ENCODE measurements around the gene RBMX. TPM values are rescaled to one million over a fixed set of nuclear protein-coding genes. Genes with fewer than 3 reads are reported as not detected.

RBMX gene
- total and polyA plus RNA-seq, 2 of the 13 experiments (the other 11 are each of a cell fraction or from before 2014, with no cell fraction given): 114 to 254 TPM

- no peak for TF ChIP-seq PHF5A (CRISPR knock-in tag; IDR thresholded peaks at IDR 0.05; ENCODE audit: low read depth, unreplicated experiment)
- TF ChIP-seq SP1 (IDR thresholded peaks at IDR 0.05): no peak
- no peak; the same call in 1 of the 2 replicates for TF ChIP-seq SP1 (CRISPR knock-in tag; IDR thresholded peaks at IDR 0.05)
- TF ChIP-seq XBP1 (CRISPR knock-in tag; IDR thresholded peaks at IDR 0.05): no peak
- 0 out of 2 replicates have a peak, but pooled peaks have one; percentile 30 for TF ChIP-seq TMF1 (CRISPR knock-in tag; IDR thresholded peaks at IDR 0.05; ENCODE audit: low read depth)
- no peak for TF ChIP-seq ZNF432 (CRISPR knock-in tag; IDR thresholded peaks at IDR 0.05; ENCODE audit: borderline replicate concordance)
- no peak for TF ChIP-seq ZNF672 (CRISPR knock-in tag; IDR thresholded peaks at IDR 0.05)
- TF ChIP-seq ZNF34 (CRISPR knock-in tag; IDR thresholded peaks at IDR 0.05; ENCODE audit: borderline replicate concordance): no peak
- TF ChIP-seq ZFP36L2 (CRISPR knock-in tag; IDR thresholded peaks at IDR 0.05): no peak
- no peak for TF ChIP-seq ZNF776 (CRISPR knock-in tag; IDR thresholded peaks at IDR 0.05)
- no peak for TF ChIP-seq HIC2 (CRISPR knock-in tag; IDR thresholded peaks at IDR 0.05; ENCODE audit: low read depth)
- no peak for TF ChIP-seq ZNF598 (CRISPR knock-in tag; IDR thresholded peaks at IDR 0.05; ENCODE audit: borderline replicate concordance)
- TF ChIP-seq ZBTB39 (CRISPR knock-in tag; IDR thresholded peaks at IDR 0.05): no peak
- TF ChIP-seq ZNF530 (CRISPR knock-in tag; IDR thresholded peaks at IDR 0.05; ENCODE audit: low read depth): no peak
- no peak for TF ChIP-seq KLF12 (CRISPR knock-in tag; IDR thresholded peaks at IDR 0.05; ENCODE audit: borderline replicate concordance)
- no peak for TF ChIP-seq MLX (CRISPR knock-in tag; IDR thresholded peaks at IDR 0.05)
- TF ChIP-seq ZKSCAN8 (CRISPR knock-in tag; IDR thresholded peaks at IDR 0.05; ENCODE audit: borderline replicate concordance): no peak
- TF ChIP-seq ZBTB26 (CRISPR knock-in tag; IDR thresholded peaks at IDR 0.05; ENCODE audit: borderline replicate concordance): peak; percentile 36; the same call in 1 of the 2 replicates
- peak; percentile 43; the same call in 1 of the 2 replicates for TF ChIP-seq PHF21A (CRISPR knock-in tag; IDR thresholded peaks at IDR 0.05)
- TF ChIP-seq BHLHE40 (IDR thresholded peaks at IDR 0.05; ENCODE audit: low read length): no peak
- peak; percentile 45; the same call in 1 of the 2 replicates for TF ChIP-seq THAP11 (CRISPR knock-in tag; IDR thresholded peaks at IDR 0.05)
- no peak for TF ChIP-seq ZBTB34 (CRISPR knock-in tag; IDR thresholded peaks at IDR 0.05)
- TF ChIP-seq ZNF556 (CRISPR knock-in tag; IDR thresholded peaks at IDR 0.05; ENCODE audit: borderline replicate concordance): no peak
- no peak for TF ChIP-seq RNF2 (conservative IDR thresholded peaks at IDR 0.05; ENCODE audit: low read depth)
- no peak for TF ChIP-seq NR3C1 (CRISPR knock-in tag; IDR thresholded peaks at IDR 0.05)
- TF ChIP-seq NRL (CRISPR knock-in tag; IDR thresholded peaks at IDR 0.05; ENCODE audit: borderline replicate concordance): no peak
Observed at GRCh38 chrX:136880452-136881013, at the start of gene RBMX (continued).

Measured in HepG2 (cell line).